GM19452 (cell line): ENCODE results near the gene CD1E.
"Not testable (repeated sequence)": the region's sequence is repeated elsewhere in the genome, so short reads cannot be mapped to it uniquely, and the experiment has no call there.

Experiments used
- ATAC-seq: cut with Tn5 transposase; IDR thresholded peaks from one replicate; pipeline ENCODE4 v1.9.1; 2021; ENCODE audit not compliant: unreplicated experiment

CD1E gene

GRCh38 chr1:158353303-158354075, at the start of gene CD1E:
Gene CD1E (plus strand): TSS chr1:158353894. CDS start chr1:158353989, 95 bp downstream.
- ATAC-seq = no peak

DNA sequence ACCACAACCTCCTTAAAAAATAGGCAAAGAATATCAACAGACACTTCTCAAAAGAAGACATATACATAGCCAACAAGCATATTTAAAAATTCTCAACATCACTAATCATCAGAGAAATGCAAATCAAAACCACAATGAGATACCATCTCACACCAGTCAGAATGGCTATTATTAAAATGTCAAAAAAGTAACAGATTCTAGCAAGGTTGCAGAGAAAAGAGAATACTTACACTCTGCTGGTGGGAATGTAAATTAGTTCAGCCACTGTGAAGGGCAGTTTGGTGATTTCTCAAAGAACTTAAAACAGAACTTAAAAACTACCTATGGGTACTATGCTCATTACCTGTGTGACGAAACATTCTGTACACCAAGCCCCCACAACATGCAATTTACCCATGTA, 43.1 kb upstream of the CD1E start:
- peak; percentile 46 for ATAC-seq

- peak; percentile 55 for ATAC-seq
Measured at GRCh38 chr1:158311066-158311465, 42.6 kb upstream of the CD1E start.

- ATAC-seq = no peak
Measured at GRCh38 chr1:158323866-158324265, 29.8 kb upstream of the CD1E start.

DNA sequence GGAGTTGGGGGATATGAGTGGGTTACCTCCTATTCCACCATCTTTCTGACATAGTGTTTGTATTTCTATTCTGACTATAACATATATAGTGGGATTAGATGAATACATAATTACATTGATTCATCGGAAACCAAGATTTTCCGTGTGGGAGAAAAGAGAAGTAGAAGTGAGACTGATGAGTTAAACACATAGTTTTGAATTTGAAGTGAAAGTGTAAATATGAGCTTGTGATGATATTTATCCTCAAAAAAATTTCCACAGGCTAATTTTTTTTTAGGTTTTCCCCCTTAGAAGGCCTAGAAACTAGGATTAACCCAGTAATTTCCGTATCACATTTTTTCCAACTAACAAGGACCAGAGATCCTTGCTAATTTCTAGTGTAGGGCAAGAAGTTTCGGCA, 29.3 kb upstream of the CD1E start:
- ATAC-seq = no peak

DNA sequence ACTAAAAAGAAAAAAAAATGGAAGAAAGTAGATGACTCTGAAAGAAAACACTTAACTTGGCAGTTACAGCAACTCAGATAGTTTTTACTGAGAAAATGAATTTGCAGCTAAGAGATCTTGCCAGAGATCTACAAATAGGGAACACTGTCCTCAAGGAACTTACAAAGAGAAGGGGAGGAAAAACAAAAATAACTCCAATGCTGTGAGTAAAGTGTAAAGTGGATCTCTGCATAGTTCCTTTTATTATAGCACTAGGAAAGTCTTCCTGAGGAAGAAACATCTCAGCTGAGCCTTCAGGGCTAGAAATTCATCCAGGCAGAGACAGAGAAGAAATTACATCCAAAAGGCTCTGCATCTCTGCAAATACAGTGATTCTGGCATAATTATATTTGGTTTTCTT, 26.2 kb upstream of the CD1E start:
- no peak for ATAC-seq

- no peak for ATAC-seq
Measured at GRCh38 chr1:158328426-158328825, 25.3 kb upstream of the CD1E start.

DNA sequence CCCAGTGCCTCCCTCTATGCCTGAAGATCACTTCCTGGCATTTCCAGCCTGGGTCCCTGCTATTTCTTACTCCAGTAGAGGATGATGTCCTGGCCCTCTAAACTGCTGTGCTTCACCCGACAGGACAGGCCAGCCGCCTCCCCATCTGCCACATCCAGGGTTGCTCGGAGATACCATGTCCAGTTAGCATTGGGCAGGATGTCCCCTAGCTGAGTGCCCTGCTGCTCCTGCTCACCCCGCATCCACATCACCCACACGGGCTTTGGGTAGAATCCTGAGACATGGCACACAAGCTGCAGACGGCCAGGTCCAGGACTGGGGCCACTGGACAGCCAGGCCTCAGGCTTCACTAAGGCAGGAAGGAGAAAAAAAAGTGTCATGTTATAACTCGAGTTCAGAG, 24.4 kb upstream of the CD1E start:
- ATAC-seq = no peak

- no peak for ATAC-seq
Measured at GRCh38 chr1:158329733-158330132, 24.0 kb upstream of the CD1E start.

- ATAC-seq = no peak
Measured at GRCh38 chr1:158330391-158331105, 23.1 kb upstream of the CD1E start.

DNA sequence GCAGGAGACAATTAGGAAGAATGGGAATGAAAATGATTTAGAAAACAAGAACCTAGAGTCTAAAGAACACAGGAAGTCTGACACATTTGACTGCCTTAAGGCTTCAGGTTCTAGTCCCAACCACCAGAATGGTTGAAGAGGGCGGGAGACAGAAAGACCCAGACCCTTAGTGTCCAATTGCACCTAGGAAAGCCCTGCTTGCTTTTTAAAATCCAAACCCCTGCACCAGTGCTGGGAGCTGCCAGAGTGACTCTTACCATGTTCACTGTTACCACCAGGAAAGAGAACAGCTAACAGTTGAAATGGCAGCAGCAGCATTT, 22.6 kb upstream of the CD1E start:
- no peak for ATAC-seq

DNA sequence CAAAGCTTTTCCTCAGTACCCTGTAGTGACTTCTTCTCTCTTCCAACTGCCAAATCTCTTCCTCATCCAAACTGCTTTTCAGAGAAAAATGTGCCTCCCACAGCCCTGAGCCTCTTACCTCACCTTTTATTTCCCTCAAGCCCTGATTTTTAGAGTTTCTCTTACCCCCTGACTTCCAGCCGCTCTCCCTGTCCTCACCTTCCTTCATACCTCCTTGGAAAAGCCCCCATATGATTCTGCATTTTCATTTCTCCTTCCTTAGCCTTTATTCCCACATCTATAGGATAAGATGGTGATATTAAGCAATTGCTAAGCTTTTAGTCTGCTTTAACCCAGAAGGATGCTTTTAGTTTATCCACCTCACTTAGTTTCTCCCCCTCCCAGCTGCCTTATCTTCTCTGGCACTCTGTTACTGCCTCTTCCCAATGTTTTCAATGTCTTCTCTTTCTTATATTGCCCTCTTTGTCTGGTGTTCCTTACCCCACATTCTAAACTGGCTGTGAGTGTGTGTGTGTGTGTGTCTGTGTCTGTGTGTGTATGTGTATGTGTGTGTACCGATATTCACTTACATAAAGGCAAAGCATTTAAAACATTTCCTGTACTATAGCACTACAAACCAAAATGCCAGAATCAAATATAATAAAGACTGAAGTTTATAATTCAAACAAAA, 22.1 kb upstream of the CD1E start, which contains the start of gene CD1B:
Gene CD1B (minus strand): TSS at position 51 of the 670 bp plus-strand sequence. CDS start 108 bp downstream, outside the sequence.
- no peak for ATAC-seq

DNA sequence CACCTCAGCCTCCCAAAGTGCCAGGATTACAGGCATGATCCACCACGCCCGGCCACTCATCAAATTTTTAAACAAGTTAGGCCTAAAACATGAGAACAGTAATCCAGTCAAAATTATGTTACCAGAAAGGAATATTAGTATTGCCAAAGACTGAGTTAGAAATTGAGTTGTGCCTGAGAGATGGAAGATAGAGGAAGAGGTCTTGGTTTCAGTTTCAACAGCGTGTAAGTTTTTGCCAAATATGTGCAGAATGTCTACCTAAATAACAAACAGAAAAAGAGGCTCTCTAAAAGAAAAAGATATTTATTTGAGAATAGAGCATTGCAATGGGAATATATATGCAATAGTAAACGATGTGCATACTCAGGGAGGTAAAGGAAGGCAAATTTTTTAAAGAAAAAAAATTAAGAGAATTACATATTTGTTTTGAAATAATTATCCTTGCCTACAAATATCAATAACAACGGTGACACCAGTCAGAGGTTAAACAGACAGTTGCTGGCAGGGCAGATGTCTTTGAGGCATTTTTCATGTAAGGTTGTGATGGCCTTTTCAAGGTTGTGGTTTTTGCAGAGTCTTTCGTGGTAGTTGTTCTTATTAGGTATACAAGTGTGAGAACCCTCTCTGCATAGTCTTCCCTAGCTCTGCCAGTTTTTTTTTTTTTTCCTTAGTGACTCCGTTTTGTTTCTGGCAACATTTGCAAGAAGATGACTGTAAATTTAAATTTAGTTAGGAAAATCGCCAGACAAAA, 20.1 kb upstream of the CD1E start:
- ATAC-seq = no peak

- no peak for ATAC-seq
Measured at GRCh38 chr1:158334526-158335212, 19.0 kb upstream of the CD1E start.

DNA sequence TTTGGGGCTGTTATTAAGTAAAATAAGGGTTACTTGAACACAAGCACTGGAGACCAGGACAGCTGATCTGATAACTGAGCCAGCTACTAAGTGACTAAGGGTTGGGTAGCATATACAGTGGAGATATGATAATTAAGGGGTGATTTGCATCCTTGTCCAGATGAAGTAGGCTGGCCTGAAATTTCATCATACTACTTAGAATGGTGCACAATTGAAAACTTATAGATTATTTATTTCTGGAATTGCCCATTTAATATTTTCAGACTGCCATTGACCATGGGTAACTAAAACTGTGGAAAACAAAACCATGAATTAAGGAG, 18.5 kb upstream of the CD1E start:
- no peak for ATAC-seq

DNA sequence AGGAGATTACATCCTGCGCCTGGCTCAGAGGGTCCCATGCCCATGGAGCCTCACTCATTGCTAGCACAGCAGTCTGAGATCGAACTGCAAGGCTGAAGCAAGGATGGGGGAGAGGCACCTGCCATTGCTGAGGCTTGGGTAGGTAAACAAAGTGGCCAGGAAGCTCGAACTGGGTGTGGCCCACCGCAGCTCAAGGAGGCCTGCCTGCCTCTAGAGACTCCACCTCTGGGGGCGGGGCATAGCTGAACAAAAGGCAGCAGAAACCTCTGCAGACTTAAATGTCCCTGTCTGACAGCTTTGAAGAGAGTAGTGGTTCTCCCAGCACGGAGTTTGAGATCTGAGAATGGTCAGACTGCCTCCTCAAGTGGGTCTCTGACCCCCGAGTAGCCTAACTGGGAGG, 17.3 kb upstream of the CD1E start:
- ATAC-seq = not testable (repeated sequence)

DNA sequence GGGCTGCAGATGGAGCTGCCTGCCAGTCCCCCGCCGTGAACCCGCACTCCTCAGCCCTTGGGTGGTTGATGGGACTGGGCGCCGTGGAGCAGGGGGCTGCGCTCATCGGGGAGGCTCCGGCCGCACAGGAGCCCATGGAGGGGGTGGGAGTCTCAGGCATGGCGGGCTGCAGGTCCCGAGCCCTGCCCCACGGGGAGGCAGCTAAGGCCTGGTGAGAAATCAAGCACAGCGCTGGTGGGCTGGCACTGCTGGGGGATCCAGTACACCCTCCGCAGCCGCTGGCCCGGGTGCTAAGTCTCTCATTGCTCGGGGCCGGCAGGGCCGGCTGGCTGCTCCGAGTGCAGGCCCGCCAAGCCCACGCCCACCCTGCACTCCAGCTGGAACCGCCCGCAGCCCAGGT, 4.7 kb upstream of the CD1E start:
- ATAC-seq = not testable (repeated sequence)

GRCh38 chr1:158354255-158354654, 561 bp downstream of the CD1E start:
- no peak for ATAC-seq

DNA sequence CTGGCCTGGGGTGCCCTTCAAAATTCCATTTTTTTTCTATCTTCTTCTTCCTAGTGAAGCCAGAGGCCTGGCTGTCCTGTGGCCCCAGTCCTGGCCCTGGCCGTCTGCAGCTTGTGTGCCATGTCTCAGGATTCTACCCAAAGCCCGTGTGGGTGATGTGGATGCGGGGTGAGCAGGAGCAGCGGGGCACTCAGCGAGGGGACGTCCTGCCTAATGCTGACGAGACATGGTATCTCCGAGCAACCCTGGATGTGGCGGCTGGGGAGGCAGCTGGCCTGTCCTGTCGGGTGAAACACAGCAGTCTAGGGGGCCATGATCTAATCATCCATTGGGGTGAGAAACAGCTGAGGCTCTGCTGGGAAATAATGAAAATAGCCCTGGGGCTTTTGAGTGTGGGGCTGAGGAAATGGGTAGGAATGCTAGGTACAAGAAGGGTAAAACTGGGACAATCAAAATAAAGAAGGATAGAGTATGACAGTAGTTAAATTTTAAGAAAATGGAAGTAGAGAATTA, 2.1 kb downstream of the CD1E start:
- ATAC-seq = no peak

DNA sequence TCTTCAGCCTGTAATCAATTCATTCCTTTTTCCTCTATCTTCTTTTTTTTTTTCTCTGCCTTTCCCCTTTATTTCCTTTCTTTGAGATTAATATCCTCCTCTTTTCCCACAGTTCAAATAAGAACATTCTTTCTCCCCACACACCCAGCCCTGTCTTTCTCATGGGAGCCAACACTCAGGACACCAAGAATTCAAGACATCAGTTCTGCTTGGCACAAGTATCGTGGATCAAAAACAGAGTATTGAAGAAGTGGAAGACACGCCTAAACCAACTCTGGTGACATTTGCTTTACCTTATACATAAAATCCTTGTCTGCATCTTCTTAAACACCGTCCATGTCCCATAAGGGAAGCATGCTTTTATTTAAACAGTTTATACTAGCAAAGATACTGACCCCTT, 2.9 kb downstream of the CD1E start:
- ATAC-seq = no peak

- ATAC-seq = no peak
Measured at GRCh38 chr1:158357441-158357840, 3.7 kb downstream of the CD1E start.
